Panc1 (cell line): Measurements from ENCODE around the gene ADCY1.

Source experiments
- CTCF ChIP-seq: fragments of 450-650 bp; IDR thresholded peaks from 2 replicates; pipeline ENCODE4 v1.5.1; 2017; ENCODE audit warnings: mild to moderate bottlenecking
- POLR2AphosphoS5 ChIP-seq: IDR thresholded peaks from 2 replicates; pipeline ENCODE4 v1.6.1; 2012; ENCODE audit warnings: mild to moderate bottlenecking, low read depth, low read length, moderate library complexity
- REST ChIP-seq, 2 experiments: IDR thresholded peaks; 2 replicates each; pipeline ENCODE4 v1.6.1; 2011 to 2012; ENCODE audit warnings: low read depth in 2 of 2, control low read depth in 1 of 2, low read length in 1 of 2, mild to moderate bottlenecking in 1 of 2, moderate library complexity in 1 of 2; ENCODE audit not compliant: insufficient read depth in 1 of 2
- SIN3A ChIP-seq: IDR thresholded peaks from 2 replicates; pipeline ENCODE4 v1.6.1; 2012; ENCODE audit warnings: low read depth, mild to moderate bottlenecking, low read length, moderate library complexity, borderline replicate concordance; ENCODE audit not compliant: insufficient read depth
- TCF7L2 ChIP-seq: IDR thresholded peaks from 2 replicates; pipeline ENCODE4 v1.6.1; 2011; ENCODE audit warnings: mild to moderate bottlenecking, low read depth, low read length, inconsistent platforms

GRCh38 chr7:45702751-45703150, 128.6 kb downstream of the ADCY1 start:
- TF ChIP-seq CTCF = no peak
- no peak for TF ChIP-seq POLR2AphosphoS5
- TF ChIP-seq REST (IDR thresholded peaks at IDR 0.05; ENCODE audit: insufficient read depth in 1 of 2, low read depth in 2 of 2, low read length in 1 of 2) = no peak
- TF ChIP-seq SIN3A = no peak
- no peak for TF ChIP-seq TCF7L2
